Testis (tissue), 3 donors: ENCODE data around the gene TNFRSF6B. TPM values are rescaled to one million over a fixed set of nuclear protein-coding genes. Genes with fewer than 3 reads are reported as not detected.

Source experiments
- DNase-seq: peaks from one replicate; pipeline ENCODE4 v3.0.0-alpha.2; 2019
- H3K27ac ChIP-seq, 2 donors: fragments of 200-600 bp; sonication (generic); one replicate each; pipeline ENCODE4 v1.5.1; 2019
- H3K27me3 ChIP-seq: fragments of 200-600 bp; sonication (generic); one replicate; pipeline ENCODE4 v1.5.1; 2019
- H3K36me3 ChIP-seq: fragments of 200-600 bp; sonication (generic); one replicate; pipeline ENCODE4 v1.5.1; 2017; ENCODE audit warnings: low read depth; ENCODE audit errors: missing control alignments
- H3K4me1 ChIP-seq: fragments of 200-600 bp; sonication (generic); one replicate; pipeline ENCODE4 v1.5.1; 2019
- H3K4me3 ChIP-seq, 2 donors: fragments of 200-600 bp; sonication (generic); one replicate each; pipeline ENCODE4 v1.5.1; 2017 to 2019
- H3K9me3 ChIP-seq: fragments of 200-600 bp; sonication (generic); one replicate; pipeline ENCODE4 v1.5.1; 2017
- POLR2A ChIP-seq: fragments of 450-650 bp; IDR thresholded peaks from one replicate; pipeline ENCODE4 v1.6.1; 2017; ENCODE audit warnings: antibody characterized with exemption, mild to moderate bottlenecking, moderate library complexity
- WGBS, 2 donors: methylation state at CpG; one replicate each; pipeline ENCODE4 v1.1.5; 2018; 5-methylcytosine and 5-hydroxymethylcytosine counted together
- intact Hi-C: fragments of 100-400 bp; cut with DNase I; formaldehyde crosslinking; loops from one replicate; pipeline ENCODE4 v1.15.1; 2023; ENCODE audit warnings: low total_unique reads
- polyA plus RNA-seq: library from polyadenylated mRNA; stranded (reverse); fragments of 350-450 nt; fragmentation: Illumina TruSeq; extraction: RNeasy Lipid Tissue Mini Kit (QIAGEN cat#74804); gene quantifications from one replicate; pipeline ENCODE4 v1.2.3, GENCODE V29; 2014; ENCODE audit warnings: low read depth, low replicate concordance; ENCODE audit not compliant: insufficient read depth
- total RNA-seq, 2 donors: library from RNA; depleted of rRNA; stranded (reverse); fragments of >200 nt; gene quantifications; one replicate each; pipeline ENCODE4 v1.2.3, GENCODE V29; 2016
- TF ChIP-seq, protein P1 (sequence below), 3 experiments: fragments of 450-650 bp in 2 of 3; fragments of 200-600 bp in 1 of 3; sonication (generic) in 1 of 3; IDR thresholded peaks; one replicate each; pipeline ENCODE4 v1.5.1; 2016 to 2019; ENCODE audit warnings: antibody characterized with exemption in 3 of 3, mild to moderate bottlenecking in 2 of 3, moderate library complexity in 1 of 3

The TNFRSF6B gene
- total and polyA plus RNA-seq, 3 donors from 2014 or later, result 3.0 to 30.5 (median 26.2) TPM

DNA sequence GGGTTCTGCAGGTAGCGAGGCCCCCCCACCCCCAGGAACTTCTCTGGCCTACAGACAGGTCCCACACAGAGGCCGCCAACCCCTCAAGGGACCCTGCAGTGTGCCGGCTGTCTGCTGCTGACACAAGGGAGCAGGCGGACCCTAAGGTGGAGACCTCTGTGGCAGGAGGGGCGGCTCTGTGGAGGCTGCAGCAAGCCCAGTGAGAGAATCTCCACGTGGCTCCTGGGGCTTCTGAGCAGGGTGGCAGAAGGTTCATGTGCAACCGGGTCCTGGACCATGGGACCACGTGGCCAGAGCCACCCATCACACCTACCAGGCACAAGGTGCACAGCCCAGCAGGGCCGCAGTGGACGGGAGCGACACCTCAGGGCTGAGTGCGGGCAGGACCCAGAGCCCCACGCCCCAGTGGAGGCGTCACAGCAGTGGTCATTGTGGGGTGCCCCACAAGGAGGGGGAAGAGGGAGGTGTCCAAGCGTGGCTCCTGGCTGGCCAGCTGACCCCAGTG is 7.1 kb downstream of the TNFRSF6B start:
- H3K4me1 ChIP-seq, result peaks cover 29% of the 10 kb centered on the region
- intact Hi-C loops, result no loop called here

DNA sequence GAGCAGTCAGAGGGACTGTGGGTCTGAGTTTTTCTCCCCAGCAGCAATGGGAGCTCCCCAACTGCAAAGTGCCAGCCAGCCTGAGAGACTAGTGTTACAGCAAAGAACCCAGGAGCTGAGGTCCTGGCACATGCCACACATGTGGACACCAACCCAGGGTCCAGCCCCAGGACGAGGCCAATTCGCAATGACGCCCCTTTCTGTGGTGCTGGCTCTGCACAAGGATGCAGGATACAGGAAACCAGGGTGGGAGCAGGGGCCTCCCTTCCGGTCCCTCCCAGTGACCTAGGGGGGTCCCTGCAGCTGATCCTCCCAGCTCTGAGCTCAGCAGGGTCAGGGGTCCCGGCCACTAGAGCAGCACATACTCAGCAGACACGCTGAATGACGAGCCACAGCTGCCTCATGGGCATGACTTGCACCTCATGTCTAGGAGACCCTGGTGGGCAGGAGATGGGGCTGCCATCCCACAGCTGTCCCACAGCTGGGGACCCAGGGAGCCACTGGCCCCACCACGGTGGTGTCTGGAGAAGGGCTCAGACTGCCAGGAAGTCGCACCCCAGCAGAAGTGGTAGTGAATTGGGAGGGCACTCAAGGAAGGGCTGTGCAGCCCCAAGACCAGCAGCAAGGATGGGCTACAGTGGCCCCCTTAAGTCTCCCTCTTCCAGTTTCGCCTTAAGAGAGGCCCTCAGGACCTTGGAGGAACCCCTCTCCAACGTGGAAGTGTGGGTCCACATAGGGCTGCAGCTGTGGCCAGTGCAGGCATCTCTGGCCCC is 7.7 kb downstream of the TNFRSF6B start:
- H3K4me3 ChIP-seq, result no peak overlapping the region
- H3K36me3 ChIP-seq, result no peaks in the 10 kb centered on the region
- H3K27ac ChIP-seq, result no peak overlapping the region
- WGBS, 2 donors, result 88 to 90% methylated on average over 2 to 10 of the region's 11 CpGs
- H3K27me3 ChIP-seq, result no peaks in the 10 kb centered on the region
- no peak for DNase-seq
- H3K4me1 ChIP-seq, result peaks cover 29% of the 10 kb centered on the region
- intact Hi-C loops, result no loop called here
- no peaks in the 10 kb centered on the region for H3K9me3 ChIP-seq
- TF ChIP-seq POLR2A, result no peak
- TF ChIP-seq, protein P1, sequence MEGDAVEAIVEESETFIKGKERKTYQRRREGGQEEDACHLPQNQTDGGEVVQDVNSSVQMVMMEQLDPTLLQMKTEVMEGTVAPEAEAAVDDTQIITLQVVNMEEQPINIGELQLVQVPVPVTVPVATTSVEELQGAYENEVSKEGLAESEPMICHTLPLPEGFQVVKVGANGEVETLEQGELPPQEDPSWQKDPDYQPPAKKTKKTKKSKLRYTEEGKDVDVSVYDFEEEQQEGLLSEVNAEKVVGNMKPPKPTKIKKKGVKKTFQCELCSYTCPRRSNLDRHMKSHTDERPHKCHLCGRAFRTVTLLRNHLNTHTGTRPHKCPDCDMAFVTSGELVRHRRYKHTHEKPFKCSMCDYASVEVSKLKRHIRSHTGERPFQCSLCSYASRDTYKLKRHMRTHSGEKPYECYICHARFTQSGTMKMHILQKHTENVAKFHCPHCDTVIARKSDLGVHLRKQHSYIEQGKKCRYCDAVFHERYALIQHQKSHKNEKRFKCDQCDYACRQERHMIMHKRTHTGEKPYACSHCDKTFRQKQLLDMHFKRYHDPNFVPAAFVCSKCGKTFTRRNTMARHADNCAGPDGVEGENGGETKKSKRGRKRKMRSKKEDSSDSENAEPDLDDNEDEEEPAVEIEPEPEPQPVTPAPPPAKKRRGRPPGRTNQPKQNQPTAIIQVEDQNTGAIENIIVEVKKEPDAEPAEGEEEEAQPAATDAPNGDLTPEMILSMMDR (IDR thresholded peaks at IDR 0.05), result no peak

More for the DNA sequence above, 7.1 kb downstream of the TNFRSF6B start:
- DNase-seq, result no peak
- TF ChIP-seq POLR2A, result no peak
- TF ChIP-seq, protein P1 (IDR thresholded peaks at IDR 0.05), result no peak
- WGBS, 2 donors, result 90 to 100% methylated on average over 2 to 15 of the region's 15 CpGs
- Histone ChIP-seq H3K27me3 (no peaks in the 10 kb centered on the region), H3K27ac (no peak overlapping the region), H3K4me3 (no peak overlapping the region), H3K9me3 (no peaks in the 10 kb centered on the region), H3K36me3 (no peaks in the 10 kb centered on the region)

DNA sequence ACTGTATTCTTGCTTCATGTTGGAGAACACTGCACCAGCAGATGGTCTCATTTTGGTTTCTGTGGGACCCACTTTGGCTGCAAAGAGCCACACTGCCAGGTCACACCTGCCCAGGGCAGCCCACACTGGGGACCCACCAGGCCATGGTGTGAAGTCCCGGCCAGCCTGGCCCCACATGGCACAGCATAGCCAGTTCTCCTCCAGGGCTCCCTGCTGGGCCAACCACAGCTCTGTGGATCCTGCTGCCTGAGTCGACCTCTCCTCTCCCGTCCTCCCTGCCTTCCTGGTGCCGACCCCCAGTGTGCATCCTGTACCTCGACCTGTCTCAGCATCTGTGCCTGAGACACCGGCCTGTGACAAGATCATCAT is 8.3 kb downstream of the TNFRSF6B start:
- intact Hi-C loops, result no loop called here
- no peak for TF ChIP-seq POLR2A
- TF ChIP-seq, protein P1 (IDR thresholded peaks at IDR 0.05), result no peak
- Histone ChIP-seq H3K36me3 (no peaks in the 10 kb centered on the region), H3K9me3 (no peaks in the 10 kb centered on the region), H3K4me3 (no peak overlapping the region), H3K27me3 (no peaks in the 10 kb centered on the region), H3K4me1 (peaks cover 28% of the 10 kb centered on the region), H3K27ac (no peak overlapping the region)
- DNase-seq, result no peak
- 75 to 83% methylated on average over 6 of the region's 6 CpGs for WGBS, 2 donors

DNA sequence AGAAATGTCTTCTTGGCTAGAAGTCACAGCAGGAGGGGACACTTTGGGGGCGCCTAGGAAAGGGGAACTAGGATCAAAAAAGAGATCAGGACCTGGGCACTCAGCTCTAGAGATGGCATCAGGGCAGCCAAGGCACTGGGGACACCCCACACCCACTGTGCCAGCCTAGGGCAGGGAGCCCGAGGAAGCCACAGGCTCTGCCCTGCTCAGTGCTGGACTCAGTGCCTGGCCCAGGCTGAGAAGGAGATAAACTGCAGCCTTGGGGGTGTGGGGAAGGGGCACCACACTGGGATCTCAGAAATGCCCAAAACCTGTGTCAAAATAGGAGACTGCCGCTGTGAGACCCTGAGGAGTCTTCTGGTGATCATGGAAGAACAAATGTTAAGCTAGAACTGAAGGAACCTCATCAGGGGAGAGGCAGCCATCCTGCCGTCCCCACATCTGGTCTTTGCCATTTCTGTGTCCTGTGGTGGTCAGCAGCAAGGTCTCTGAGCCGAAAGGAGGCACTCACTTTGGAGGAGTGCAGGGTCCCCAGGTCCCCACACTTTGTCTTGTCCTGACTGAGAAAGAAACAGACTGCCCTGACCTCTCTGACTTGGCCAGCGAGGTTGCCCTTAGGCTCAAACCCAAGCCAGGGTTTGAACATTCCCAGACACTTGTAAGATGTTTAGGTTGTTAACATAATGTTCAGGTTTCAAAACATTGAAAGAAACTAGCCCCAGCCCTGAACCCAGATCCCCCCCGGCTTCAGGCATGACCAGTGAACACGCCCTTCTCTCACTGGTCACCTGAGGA is 9.0 kb downstream of the TNFRSF6B start:
- 79 to 86% methylated on average over 7 to 8 of the region's 8 CpGs for WGBS, 2 donors
- H3K27ac ChIP-seq, result no peak overlapping the region
- no peak overlapping the region for H3K4me3 ChIP-seq
- no peaks in the 10 kb centered on the region for H3K27me3 ChIP-seq
- H3K4me1 ChIP-seq, result peaks cover 30% of the 10 kb centered on the region
- no peaks in the 10 kb centered on the region for H3K36me3 ChIP-seq
- intact Hi-C loops, result no loop called here
- no peaks in the 10 kb centered on the region for H3K9me3 ChIP-seq
- TF ChIP-seq, protein P1 (IDR thresholded peaks at IDR 0.05), result no peak
- TF ChIP-seq POLR2A, result no peak
- DNase-seq, result no peak
